Activated CD4-positive, alpha-beta T cell treated with anti-CD3 and anti-CD28 coated beads for 36 hours (primary cell): Measurements from ENCODE around the gene EFNA1. TPM values are rescaled to one million over a fixed set of nuclear protein-coding genes. Genes with fewer than 3 reads are reported as not detected.

ENCODE experiments used
- ATAC-seq: fragments of 200-7000 bp; cut with Tn5 transposase; one replicate; pipeline ENCODE4 v1.10.0; 2021; ENCODE audit warnings: mild to moderate bottlenecking, moderate library complexity
- CTCF ChIA-PET: fragments of 350-600 bp; sonication (Branson Sonifier 250); formaldehyde crosslinking; loops from one replicate; lab custom pipeline; 2021; ENCODE audit warnings: antibody characterized with exemption; lab: Charles Lee
- POLR2A ChIA-PET: fragments of 350-600 bp; sonication (Branson Sonifier 250); formaldehyde crosslinking; loops from one replicate; lab custom pipeline; 2021; ENCODE audit warnings: antibody characterized with exemption, inconsistent platforms; lab: Charles Lee
- DNase-seq: peaks from one replicate; pipeline ENCODE4 v3.0.0-alpha.2; 2020
- H3K27ac Mint-ChIP-seq: one replicate; pipeline ENCODE4 v1.8.0; 2021; ENCODE audit warnings: mixed read lengths
- H3K27me3 Mint-ChIP-seq: one replicate; pipeline ENCODE4 v1.8.0; 2021; ENCODE audit warnings: mixed read lengths
- H3K36me3 Mint-ChIP-seq: one replicate; pipeline ENCODE4 v1.8.0; 2021; ENCODE audit warnings: low read depth, mixed read lengths
- H3K4me1 Mint-ChIP-seq: one replicate; pipeline ENCODE4 v1.8.0; 2021; ENCODE audit warnings: mixed read lengths
- H3K4me3 Mint-ChIP-seq: one replicate; pipeline ENCODE4 v1.8.0; 2021; ENCODE audit warnings: mild to moderate bottlenecking, moderate library complexity, mixed read lengths
- H3K9me3 Mint-ChIP-seq: one replicate; pipeline ENCODE4 v1.8.0; 2021; ENCODE audit warnings: low read depth, mixed read lengths
- intact Hi-C, 2 experiments: fragments of 100-400 bp; cut with DNase I in 1 of 2; cut with micrococcal nuclease in 1 of 2; formaldehyde crosslinking; loops; one replicate each; pipeline versions ENCODE4 v1.14.2 to v1.15.1; 2022 to 2024; cut with DNase I, micrococcal nuclease
- total RNA-seq, 2 experiments: library from RNA; stranded (reverse); gene quantifications; one replicate each; pipeline ENCODE4 v1.2.3, GENCODE V29; 2021

Gene EFNA1
- total RNA-seq, 2 experiments from 2014 or later: 0.82 to 1.1 TPM

DNA sequence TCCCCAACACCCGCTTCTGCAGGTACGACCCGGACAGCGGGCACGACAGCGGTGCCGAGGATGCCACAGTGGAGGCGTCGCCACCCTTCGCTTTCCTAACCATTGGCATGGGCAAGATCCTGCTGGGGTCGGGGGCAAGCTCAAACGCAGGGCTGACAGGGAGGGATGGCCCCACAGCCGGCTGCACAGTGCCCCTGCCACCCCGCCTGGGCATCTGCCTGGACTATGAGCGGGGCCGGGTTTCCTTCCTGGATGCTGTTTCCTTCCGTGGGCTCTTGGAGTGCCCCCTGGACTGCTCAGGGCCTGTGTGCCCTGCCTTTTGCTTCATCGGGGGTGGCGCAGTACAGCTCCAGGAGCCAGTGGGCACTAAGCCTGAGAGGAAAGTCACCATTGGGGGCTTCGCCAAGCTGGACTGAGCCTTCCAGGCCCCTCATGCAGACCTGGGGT, 56.1 kb downstream of the EFNA1 start:
- intact Hi-C loops: no loop called here
- Mint-ChIP-seq H3K36me3 (peaks cover 13% of the 10 kb centered on the region), H3K9me3 (no peaks in the 10 kb centered on the region), H3K4me1 (peaks cover 3% of the 10 kb centered on the region), H3K27me3 (no peaks in the 10 kb centered on the region), H3K27ac (no peak overlapping the region), H3K4me3 (no peak overlapping the region)
- ATAC-seq: no peak
- CTCF ChIA-PET: interaction anchor here (0.9 kb wide), 1 partner anchor 11 kb away, joined by 3 read pairs; the partner anchor contains the start of gene KRTCAP2
- POLR2A ChIA-PET: interaction anchor here (0.7 kb wide), 1 partner anchor 375 kb away, joined by 3 read pairs; no protein-coding TSS in a partner anchor
- DNase-seq: no peak

DNA sequence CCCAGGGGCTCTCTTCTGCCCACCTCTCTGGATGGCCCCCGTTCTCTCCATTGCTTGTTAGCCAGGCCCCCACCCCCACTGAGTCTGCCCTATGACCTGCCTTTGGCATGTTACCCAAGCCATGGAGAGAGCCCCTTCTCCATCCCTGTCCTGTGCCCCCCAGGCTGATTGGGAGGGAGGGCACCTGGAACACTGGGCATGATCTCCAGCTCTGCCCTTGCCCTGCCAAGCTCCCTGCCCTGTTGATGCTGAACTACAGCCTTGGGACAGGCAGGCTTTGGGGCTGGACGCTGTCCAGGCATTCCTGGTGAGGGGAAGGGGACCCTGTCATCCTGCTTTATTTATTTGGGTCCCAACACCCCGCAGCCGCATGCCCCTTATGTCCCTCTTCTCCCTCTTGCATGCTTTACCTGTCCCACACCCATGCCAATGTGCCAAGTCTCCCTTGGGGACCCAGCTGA, 56.7 kb downstream of the EFNA1 start:
- peaks cover 3% of the 10 kb centered on the region for H3K4me1 Mint-ChIP-seq
- CTCF ChIA-PET: interaction anchor here (0.9 kb wide), 1 partner anchor 11 kb away, joined by 3 read pairs; the partner anchor contains the start of gene KRTCAP2
- H3K27ac Mint-ChIP-seq: no peak overlapping the region

More for the DNA sequence above, 56.7 kb downstream of the EFNA1 start:
- DNase-seq (no peak), ATAC-seq (no peak)
- no peaks in the 10 kb centered on the region for H3K9me3 Mint-ChIP-seq
- H3K36me3 Mint-ChIP-seq: peaks cover 7% of the 10 kb centered on the region
- H3K27me3 Mint-ChIP-seq: no peaks in the 10 kb centered on the region
- POLR2A ChIA-PET: interaction anchor here (0.7 kb wide), 1 partner anchor 375 kb away, joined by 3 read pairs; no protein-coding TSS in a partner anchor
- H3K4me3 Mint-ChIP-seq: no peak overlapping the region
- intact Hi-C loops: no loop called here

Other genes with a start within 250 kb of the EFNA1 start
- 10 to 100 TPM; 17.0 to 36.9 TPM for gene PMVK, start 191.2 kb upstream of the EFNA1 start, total RNA-seq
- gene PBXIP1, start 171.8 kb upstream of the EFNA1 start, total RNA-seq: 10 to 100 TPM; 22.6 to 28.1 TPM
- 10 to 100 TPM; 24.5 to 25.6 TPM for gene PYGO2, start 166.1 kb upstream of the EFNA1 start, total RNA-seq
- 10 to 100 TPM; 45.9 to 65.7 TPM for gene SHC1, start 157.1 kb upstream of the EFNA1 start, total RNA-seq
- 100 to 1,000 TPM; 190 to 196 TPM for gene CKS1B, start 153.2 kb upstream of the EFNA1 start, total RNA-seq
- 10 to 100 TPM; 38.0 to 42.4 TPM for gene FLAD1, start 144.5 kb upstream of the EFNA1 start, total RNA-seq
- under 1 TPM; 0.79 to 0.80 TPM for gene LENEP, start 134.3 kb upstream of the EFNA1 start, total RNA-seq
- 100 to 1,000 TPM in 1 of 2 experiments, 10 to 100 TPM in 1; 94.0 to 105 TPM for gene ZBTB7B, start 125.1 kb upstream of the EFNA1 start, total RNA-seq
- gene DCST2, start 94.1 kb upstream of the EFNA1 start, total RNA-seq: under 1 TPM; 0.46 to 0.67 TPM
- not detected for gene DCST1, start 94.1 kb upstream of the EFNA1 start, total RNA-seq
- gene ADAM15, start 76.6 kb upstream of the EFNA1 start, total RNA-seq: 10 to 100 TPM; 42.4 to 48.8 TPM
- gene EFNA4, start 64.1 kb upstream of the EFNA1 start, total RNA-seq: 1 to 10 TPM; 6.3 to 6.5 TPM
- 1 to 10 TPM; 5.1 to 6.9 TPM for gene EFNA3, start 49.0 kb upstream of the EFNA1 start, total RNA-seq
- gene SLC50A1, start 8.0 kb downstream of the EFNA1 start, total RNA-seq: 10 to 100 TPM; 50.2 to 58.0 TPM
- 10 to 100 TPM; 29.8 to 34.3 TPM for gene DPM3, start 12.7 kb downstream of the EFNA1 start, total RNA-seq
- 100 to 1,000 TPM; 125 to 300 TPM for gene KRTCAP2, start 45.4 kb downstream of the EFNA1 start, total RNA-seq
- gene TRIM46, start 46.0 kb downstream of the EFNA1 start, total RNA-seq: 1 to 10 TPM; 6.3 to 6.9 TPM
- 10 to 100 TPM; 12.8 to 13.7 TPM for gene THBS3, start 80.0 kb downstream of the EFNA1 start, total RNA-seq
- 10 to 100 TPM; 52.8 to 52.9 TPM for gene MTX1, start 80.8 kb downstream of the EFNA1 start, total RNA-seq
- gene ENTREP3, start 127.6 kb downstream of the EFNA1 start, total RNA-seq: 10 to 100 TPM; 29.7 to 34.8 TPM
- gene SCAMP3, start 134.5 kb downstream of the EFNA1 start, total RNA-seq: 10 to 100 TPM; 82.0 to 95.5 TPM
- 10 to 100 TPM; 81.4 to 86.6 TPM for gene CLK2, start 145.6 kb downstream of the EFNA1 start, total RNA-seq
- 1 to 10 TPM; 1.9 to 2.3 TPM for gene HCN3, start 149.6 kb downstream of the EFNA1 start, total RNA-seq
- gene PKLR, start 173.6 kb downstream of the EFNA1 start, total RNA-seq: not detected
- gene FDPS, start 181.0 kb downstream of the EFNA1 start, total RNA-seq: 100 to 1,000 TPM; 255 to 354 TPM
- 10 to 100 TPM; 21.3 to 22.2 TPM for gene RUSC1, start 193.0 kb downstream of the EFNA1 start, total RNA-seq